ENCODE measurements around the gene AMOT. TPM values are rescaled to one million over a fixed set of nuclear protein-coding genes. Genes with fewer than 3 reads are reported as not detected.

Gene AMOT, protein sequence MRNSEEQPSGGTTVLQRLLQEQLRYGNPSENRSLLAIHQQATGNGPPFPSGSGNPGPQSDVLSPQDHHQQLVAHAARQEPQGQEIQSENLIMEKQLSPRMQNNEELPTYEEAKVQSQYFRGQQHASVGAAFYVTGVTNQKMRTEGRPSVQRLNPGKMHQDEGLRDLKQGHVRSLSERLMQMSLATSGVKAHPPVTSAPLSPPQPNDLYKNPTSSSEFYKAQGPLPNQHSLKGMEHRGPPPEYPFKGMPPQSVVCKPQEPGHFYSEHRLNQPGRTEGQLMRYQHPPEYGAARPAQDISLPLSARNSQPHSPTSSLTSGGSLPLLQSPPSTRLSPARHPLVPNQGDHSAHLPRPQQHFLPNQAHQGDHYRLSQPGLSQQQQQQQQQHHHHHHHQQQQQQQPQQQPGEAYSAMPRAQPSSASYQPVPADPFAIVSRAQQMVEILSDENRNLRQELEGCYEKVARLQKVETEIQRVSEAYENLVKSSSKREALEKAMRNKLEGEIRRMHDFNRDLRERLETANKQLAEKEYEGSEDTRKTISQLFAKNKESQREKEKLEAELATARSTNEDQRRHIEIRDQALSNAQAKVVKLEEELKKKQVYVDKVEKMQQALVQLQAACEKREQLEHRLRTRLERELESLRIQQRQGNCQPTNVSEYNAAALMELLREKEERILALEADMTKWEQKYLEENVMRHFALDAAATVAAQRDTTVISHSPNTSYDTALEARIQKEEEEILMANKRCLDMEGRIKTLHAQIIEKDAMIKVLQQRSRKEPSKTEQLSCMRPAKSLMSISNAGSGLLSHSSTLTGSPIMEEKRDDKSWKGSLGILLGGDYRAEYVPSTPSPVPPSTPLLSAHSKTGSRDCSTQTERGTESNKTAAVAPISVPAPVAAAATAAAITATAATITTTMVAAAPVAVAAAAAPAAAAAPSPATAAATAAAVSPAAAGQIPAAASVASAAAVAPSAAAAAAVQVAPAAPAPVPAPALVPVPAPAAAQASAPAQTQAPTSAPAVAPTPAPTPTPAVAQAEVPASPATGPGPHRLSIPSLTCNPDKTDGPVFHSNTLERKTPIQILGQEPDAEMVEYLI
- total RNA-seq, result 10 to 100 TPM in 1 of 9 donors, 1 to 10 TPM in 8; 2.0 to 10.5 (median 6.3) TPM
- polyA plus RNA-seq, result 1 to 10 TPM in 1 of 2 donors, under 1 TPM in 1; 0.61 to 1.1 TPM
- long read RNA-seq, donor 1, result 0 reads
- long read RNA-seq, donor 2, partial matches to known transcripts, result 0 of 3 reads
- long read RNA-seq, donor 2, other reads (novel, unspliced or antisense), result 3 of 3 reads
- long read RNA-seq, donor 3, partial matches to known transcripts, result 0 of 1 reads
- long read RNA-seq, donor 3, other reads (novel, unspliced or antisense), result 1 of 1 reads

DNA sequence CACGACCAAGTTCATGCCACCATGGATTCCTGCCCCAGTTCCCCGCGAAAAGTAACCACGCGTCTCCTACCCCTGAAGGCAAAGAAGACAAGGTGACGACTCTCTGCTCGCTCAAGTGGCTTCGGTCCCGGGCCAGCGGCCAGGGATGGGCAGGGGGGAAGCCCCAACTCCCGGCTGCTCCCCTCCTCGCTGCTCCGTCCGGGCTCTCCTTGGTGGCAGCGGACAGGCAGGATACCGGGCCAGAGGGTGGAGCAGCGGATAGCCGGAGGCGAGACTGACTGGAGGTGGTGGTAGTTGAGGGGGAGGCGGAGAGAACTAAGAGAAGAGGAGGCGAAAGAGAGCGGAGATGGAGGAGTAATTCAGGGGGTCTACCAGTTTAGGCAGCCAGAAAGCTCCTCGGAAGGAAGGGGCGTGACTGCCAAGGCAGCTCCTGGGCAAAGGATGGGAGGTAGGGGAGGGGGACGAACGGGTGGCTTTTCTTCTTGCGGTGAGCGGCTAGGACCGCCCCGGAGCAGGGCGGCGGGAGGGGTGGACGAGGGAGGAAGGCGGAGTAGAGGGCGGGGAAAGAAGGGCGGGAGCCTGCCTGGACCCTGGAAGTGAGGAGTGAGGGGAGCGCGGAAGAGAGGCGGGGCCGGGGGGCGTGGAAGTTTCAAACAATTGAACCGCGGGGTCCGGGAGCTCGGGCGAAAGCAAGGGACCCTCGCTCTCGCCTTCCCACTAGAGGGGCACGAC lies at the start of gene AMOT:
TSS of gene AMOT (minus strand) at position 450 of the 732 bp plus-strand sequence. CDS start 17,705 bp downstream, outside the sequence.
- 0 to 23% (median 10%) methylated on average over 45 to 49 of the region's 49 CpGs for WGBS, 4 donors
- ATAC-seq (peak; percentile 90 to 96 (median 94)), DNase-seq (peak; percentile 75 to 88 (median 83))
- TF ChIP-seq, protein P1, sequence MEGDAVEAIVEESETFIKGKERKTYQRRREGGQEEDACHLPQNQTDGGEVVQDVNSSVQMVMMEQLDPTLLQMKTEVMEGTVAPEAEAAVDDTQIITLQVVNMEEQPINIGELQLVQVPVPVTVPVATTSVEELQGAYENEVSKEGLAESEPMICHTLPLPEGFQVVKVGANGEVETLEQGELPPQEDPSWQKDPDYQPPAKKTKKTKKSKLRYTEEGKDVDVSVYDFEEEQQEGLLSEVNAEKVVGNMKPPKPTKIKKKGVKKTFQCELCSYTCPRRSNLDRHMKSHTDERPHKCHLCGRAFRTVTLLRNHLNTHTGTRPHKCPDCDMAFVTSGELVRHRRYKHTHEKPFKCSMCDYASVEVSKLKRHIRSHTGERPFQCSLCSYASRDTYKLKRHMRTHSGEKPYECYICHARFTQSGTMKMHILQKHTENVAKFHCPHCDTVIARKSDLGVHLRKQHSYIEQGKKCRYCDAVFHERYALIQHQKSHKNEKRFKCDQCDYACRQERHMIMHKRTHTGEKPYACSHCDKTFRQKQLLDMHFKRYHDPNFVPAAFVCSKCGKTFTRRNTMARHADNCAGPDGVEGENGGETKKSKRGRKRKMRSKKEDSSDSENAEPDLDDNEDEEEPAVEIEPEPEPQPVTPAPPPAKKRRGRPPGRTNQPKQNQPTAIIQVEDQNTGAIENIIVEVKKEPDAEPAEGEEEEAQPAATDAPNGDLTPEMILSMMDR (IDR thresholded peaks at IDR 0.05), result no peak
- peak in 1 of 2 donors; percentile 23 for TF ChIP-seq POLR2A (IDR thresholded peaks at IDR 0.05)
- peaks cover 0 to 4% (median 0%) of the 10 kb centered on the region in 12 donors for H3K4me1 ChIP-seq
- peaks cover 0 to 32% (median 0%) of the 10 kb centered on the region in 9 donors for H3K27me3 ChIP-seq
- H3K4me3 ChIP-seq, result peak within 1 kb of the TSS; percentile 31 to 97 (median 66)
- peak within 1 kb of the TSS; percentile 46 to 87 (median 76) for H3K27ac ChIP-seq
- H3K9me3 ChIP-seq, result no peaks in the 10 kb centered on the region
- H3K36me3 ChIP-seq, result no peaks in the 10 kb centered on the region
- intact Hi-C loops (cut with DNase I), result no loop called here

DNA sequence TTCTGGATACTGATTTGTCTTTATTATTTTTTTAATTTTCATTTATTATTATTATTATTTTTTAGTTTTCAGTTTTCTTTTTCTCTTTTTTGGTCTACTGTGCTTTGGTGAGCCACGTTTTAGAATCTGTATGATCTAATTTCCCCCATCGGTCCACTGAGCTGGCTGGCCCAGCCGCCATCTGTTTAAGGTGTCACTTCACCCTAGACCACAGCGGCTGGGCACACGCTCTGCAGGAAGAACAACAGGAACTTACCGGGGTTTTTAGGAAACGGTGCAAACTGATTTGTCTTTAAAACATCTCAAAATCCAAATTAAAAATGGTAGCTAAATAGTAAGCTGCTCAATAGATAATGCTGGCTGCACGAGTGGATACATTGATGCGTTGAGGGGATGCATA lies 48.8 kb upstream of the AMOT start:
- peaks cover 0 to 4% (median 0%) of the 10 kb centered on the region in 12 donors for H3K4me1 ChIP-seq
- H3K4me3 ChIP-seq, result no peak overlapping the region
- TF ChIP-seq POLR2A (IDR thresholded peaks at IDR 0.05), result no peak
- TF ChIP-seq, protein P1 (IDR thresholded peaks at IDR 0.05), result no peak
- H3K27me3 ChIP-seq, result peaks cover 0 to 9% (median 0%) of the 10 kb centered on the region in 9 donors
- DNase-seq (peak in 1 of 5 donors; percentile 11), ATAC-seq (no peak)
- WGBS, 4 donors, result 40 to 52% (median 44%) methylated on average over 9 of the region's 9 CpGs
- H3K36me3 ChIP-seq, result no peaks in the 10 kb centered on the region
- H3K9me3 ChIP-seq, result no peaks in the 10 kb centered on the region
- intact Hi-C loops (cut with DNase I), result no loop called here
- peak overlapping the region in 1 of 12 donors; percentile 39 for H3K27ac ChIP-seq

DNA sequence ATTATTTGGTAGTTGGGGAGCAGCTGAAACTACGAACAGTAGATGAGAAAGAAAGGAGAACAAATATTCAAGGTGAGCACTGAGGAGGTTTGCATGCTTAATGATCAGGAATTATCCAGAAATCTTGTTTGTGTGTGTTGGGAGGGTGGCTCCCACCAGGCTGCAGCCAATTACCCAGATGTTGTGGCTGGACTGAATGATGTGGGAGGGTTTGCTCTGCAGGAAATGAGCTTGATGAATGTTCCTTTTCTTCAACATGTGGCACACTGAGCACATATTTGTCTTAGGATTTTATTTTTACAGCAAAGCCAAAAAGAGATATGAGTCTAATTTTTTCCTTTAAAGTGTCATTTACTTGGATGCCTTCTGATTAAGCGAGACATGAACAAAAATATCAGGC lies 48.3 kb upstream of the AMOT start:
- peak in 2 of 4 donors; percentile 57 to 65 for ATAC-seq
- DNase-seq, result peak in 1 of 5 donors; percentile 15
- Histone ChIP-seq H3K27me3 (peaks cover 0 to 9% (median 0%) of the 10 kb centered on the region in 9 donors), H3K36me3 (no peaks in the 10 kb centered on the region), H3K27ac (no peak overlapping the region), H3K9me3 (no peaks in the 10 kb centered on the region), H3K4me3 (no peak overlapping the region), H3K4me1 (peaks cover 0 to 4% (median 0%) of the 10 kb centered on the region in 12 donors)
- intact Hi-C loops (cut with DNase I), result no loop called here
- TF ChIP-seq, protein P1 (IDR thresholded peaks at IDR 0.05), result no peak
- no peak for TF ChIP-seq POLR2A (IDR thresholded peaks at IDR 0.05)
- WGBS, 4 donors, result 44 to 62% (median 50%) methylated on average over 2 of the region's 2 CpGs
